ENCODE results near the gene HOXD3. TPM values are rescaled to one million over a fixed set of nuclear protein-coding genes. Genes with fewer than 3 reads are reported as not detected.

The HOXD3 gene
- total RNA-seq, 1 donor from 2014 or later: 1.5 TPM

- peaks cover 6% of the 10 kb centered on the region for H3K4me1 Mint-ChIP-seq
- H3K36me3 Mint-ChIP-seq (ENCODE audit: low read depth): peaks cover 4% of the 10 kb centered on the region
- no peak overlapping the region for H3K27ac Mint-ChIP-seq (ENCODE audit: unreplicated experiment)
- no peak for DNase-seq (ENCODE audit: low read depth, low spot score)
- H3K9me3 Mint-ChIP-seq: no peaks in the 10 kb centered on the region
- no peak for TF ChIP-seq CTCF (conservative IDR thresholded peaks at IDR 0.05)
- peak overlapping the region; percentile 32 for H3K4me3 Mint-ChIP-seq
- H3K27me3 Mint-ChIP-seq (ENCODE audit: low read depth): peaks cover 96% of the 10 kb centered on the region
Measured at GRCh38 chr2:176123411-176124109, 33.5 kb upstream of the HOXD3 start.

- Mint-ChIP-seq H3K4me1 (peaks cover 10% of the 10 kb centered on the region), H3K27ac (ENCODE audit: unreplicated experiment) (no peak overlapping the region), H3K27me3 (ENCODE audit: low read depth) (peaks cover 96% of the 10 kb centered on the region), H3K4me3 (peak overlapping the region; percentile 39), H3K9me3 (no peaks in the 10 kb centered on the region), H3K36me3 (ENCODE audit: low read depth) (no peaks in the 10 kb centered on the region)
- no peak for DNase-seq (ENCODE audit: low read depth, low spot score)
- no peak for TF ChIP-seq CTCF (conservative IDR thresholded peaks at IDR 0.05)
Measured at GRCh38 chr2:176124110-176124946, 32.8 kb upstream of the HOXD3 start.

DNA sequence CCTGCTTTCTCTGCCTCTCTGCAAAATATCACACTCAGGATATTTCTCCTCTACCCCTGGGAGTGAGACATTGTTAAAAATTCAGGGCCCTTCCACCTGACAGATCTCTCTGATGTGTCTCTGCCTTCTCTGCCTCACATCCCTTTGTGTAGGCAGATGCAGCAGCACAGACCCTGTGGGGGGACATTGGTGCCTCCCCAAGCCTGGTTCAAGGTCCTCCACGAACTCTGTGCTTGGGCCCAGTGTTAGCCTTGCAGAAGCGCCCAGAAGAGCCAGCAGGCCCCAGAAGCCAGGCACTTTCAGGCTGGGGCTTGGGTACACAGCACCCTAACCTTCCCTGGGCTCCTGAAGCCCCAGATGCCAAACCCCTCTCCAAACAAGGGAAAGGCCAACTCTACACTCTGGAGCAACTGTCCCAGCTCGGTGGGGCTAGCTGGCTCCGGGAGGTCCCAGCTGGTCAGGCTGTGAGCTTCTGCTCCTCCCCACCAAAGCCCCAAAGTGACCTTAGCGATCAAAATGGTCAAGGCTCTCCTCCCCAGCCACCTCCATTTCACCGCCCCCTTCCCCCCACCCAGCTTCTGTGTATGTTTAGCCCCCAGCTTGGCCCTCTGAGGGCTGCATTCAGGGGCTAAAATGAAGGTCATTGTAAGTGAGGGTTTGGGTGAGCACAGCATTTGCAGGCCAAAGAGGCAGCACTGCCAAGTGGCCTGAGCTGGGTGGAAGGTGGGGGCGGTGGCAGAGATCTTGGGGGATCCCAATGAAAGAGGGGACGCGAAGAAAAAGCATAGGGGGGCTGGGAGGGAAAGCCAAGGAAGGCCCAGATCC lies 31.9 kb upstream of the HOXD3 start:
- peak overlapping the region; percentile 39 for H3K4me3 Mint-ChIP-seq
- H3K27me3 Mint-ChIP-seq (ENCODE audit: low read depth): peaks cover 93% of the 10 kb centered on the region
- H3K9me3 Mint-ChIP-seq: no peaks in the 10 kb centered on the region
- DNase-seq (ENCODE audit: low read depth, low spot score): no peak
- no peaks in the 10 kb centered on the region for H3K36me3 Mint-ChIP-seq (ENCODE audit: low read depth)
- no peak for TF ChIP-seq CTCF (conservative IDR thresholded peaks at IDR 0.05)
- peaks cover 10% of the 10 kb centered on the region for H3K4me1 Mint-ChIP-seq
- H3K27ac Mint-ChIP-seq (ENCODE audit: unreplicated experiment): no peak overlapping the region

DNA sequence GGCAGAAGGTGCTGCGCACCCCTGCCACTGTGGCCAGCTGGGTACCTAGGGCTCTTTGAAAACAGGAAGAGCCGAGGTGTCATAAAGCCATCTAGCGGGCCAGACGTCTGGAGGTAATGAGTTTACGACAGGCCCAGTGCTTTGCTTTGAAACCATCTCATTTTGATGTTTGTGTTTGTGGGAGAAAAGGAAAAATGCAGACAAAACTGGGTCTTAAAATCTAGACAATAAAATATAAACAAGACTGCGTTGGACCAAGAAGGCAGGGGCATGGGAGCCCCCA lies 31.4 kb upstream of the HOXD3 start:
- Mint-ChIP-seq H3K36me3 (ENCODE audit: low read depth) (no peaks in the 10 kb centered on the region), H3K4me3 (peak overlapping the region; percentile 9), H3K27ac (ENCODE audit: unreplicated experiment) (no peak overlapping the region), H3K9me3 (no peaks in the 10 kb centered on the region), H3K27me3 (ENCODE audit: low read depth) (peaks cover 90% of the 10 kb centered on the region), H3K4me1 (peaks cover 10% of the 10 kb centered on the region)
- no peak for TF ChIP-seq CTCF (conservative IDR thresholded peaks at IDR 0.05)
- no peak for DNase-seq (ENCODE audit: low read depth, low spot score)

DNA sequence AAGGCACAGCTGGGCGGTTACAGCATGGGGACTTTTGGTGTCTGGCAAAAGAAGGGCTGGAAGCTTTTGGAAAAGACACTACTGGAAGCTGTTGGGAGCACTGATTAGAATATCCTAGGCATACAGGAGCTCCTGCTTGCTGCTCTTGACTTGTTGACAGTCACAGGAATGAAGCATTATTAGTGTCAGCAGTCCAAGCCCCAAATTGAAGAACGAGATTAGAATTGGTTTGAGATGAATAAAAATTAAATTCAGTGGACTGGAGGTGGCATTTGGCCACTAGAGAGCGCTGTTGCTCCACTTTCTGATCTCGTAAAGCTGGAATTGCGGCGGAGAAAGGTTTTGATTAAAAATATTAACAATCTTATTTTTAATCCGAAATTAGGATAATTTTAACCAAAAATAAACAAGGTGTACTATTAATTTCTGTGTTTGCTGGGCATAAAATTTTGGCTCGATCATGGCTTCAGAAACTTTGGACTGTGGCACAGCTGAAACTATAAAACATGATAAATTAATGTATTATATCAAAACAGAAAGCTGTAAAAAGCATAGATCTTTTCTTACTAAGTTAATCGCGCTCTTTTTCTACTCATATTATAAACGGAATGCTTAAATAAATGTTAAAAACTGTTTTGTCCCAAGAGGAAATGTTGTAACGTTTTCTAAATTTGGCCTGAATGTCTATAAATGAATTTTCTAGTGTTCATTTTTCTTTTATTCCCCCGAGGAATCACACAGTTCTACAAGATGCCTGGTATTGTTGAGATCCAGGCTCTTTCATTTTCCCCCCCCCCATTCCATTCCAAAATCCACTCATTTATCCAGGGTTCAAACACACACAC lies 30.0 kb upstream of the HOXD3 start:
- H3K27ac Mint-ChIP-seq (ENCODE audit: unreplicated experiment): no peak overlapping the region
- H3K9me3 Mint-ChIP-seq: no peaks in the 10 kb centered on the region
- no peaks in the 10 kb centered on the region for H3K36me3 Mint-ChIP-seq (ENCODE audit: low read depth)
- H3K4me3 Mint-ChIP-seq: peak overlapping the region; percentile 28
- H3K4me1 Mint-ChIP-seq: peaks cover 14% of the 10 kb centered on the region
- H3K27me3 Mint-ChIP-seq (ENCODE audit: low read depth): peaks cover 90% of the 10 kb centered on the region
- DNase-seq (ENCODE audit: low read depth, low spot score): peak; percentile 76
- TF ChIP-seq CTCF (conservative IDR thresholded peaks at IDR 0.05): peak; percentile 95

Data from neural crest cell (in vitro differentiated cells).